Fibroblast of lung (primary cell): ENCODE data around the gene MICALL1.

Experiments
- EZH2 ChIP-seq: IDR thresholded peaks from 2 replicates; pipeline ENCODE4 v1.5.1; 2012; ENCODE audit warnings: low read length, control low read depth, mild to moderate bottlenecking; ENCODE audit errors: missing control alignments
- TF ChIP-seq, protein P1 (sequence below), 2 donors: IDR thresholded peaks in 1 of 2; conservative IDR thresholded peaks in 1 of 2; 1 replicate in 1 of 2; 2 replicates in 1 of 2; pipeline ENCODE4 v1.5.1; 2011 to 2012; ENCODE audit warnings: low read length in 2 of 2, control low read depth in 1 of 2, inconsistent platforms in 1 of 2, low read depth in 1 of 2, mild to moderate bottlenecking in 1 of 2

DNA sequence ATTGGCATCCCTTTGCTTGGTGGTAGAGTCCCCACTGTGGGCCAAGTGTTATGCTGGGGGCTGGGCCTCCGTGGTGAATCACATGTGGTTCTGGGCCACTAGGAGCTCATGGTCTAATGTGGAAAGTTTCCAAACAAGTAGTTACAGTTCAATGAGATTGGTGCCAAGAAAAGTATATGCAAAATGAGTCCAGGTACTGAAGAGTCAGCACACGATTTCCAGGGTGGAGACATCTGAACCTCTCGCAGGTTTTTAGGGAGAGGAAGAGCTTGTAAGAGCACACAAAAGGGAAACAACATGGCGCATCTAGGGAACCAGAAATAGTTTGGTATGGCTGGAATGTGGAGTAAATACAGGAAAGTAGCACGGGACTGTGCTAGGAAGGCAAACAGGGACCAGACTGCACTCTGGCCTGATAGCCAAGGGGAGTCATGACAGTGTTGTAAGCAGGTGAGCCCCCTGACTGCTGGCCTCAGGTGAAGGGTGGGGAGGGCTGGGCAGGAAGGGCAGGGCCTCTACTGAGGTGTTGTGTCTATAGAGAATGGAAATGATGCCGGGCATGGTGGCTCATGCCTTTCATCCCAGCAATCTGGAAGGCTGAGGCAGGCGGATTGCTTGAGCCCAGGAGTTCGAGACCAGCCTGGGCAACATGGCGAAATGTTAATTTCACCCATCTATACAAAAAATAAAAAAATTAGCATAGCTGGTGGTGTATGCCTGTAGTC, 60.0 kb downstream of the MICALL1 start:
- TF ChIP-seq, protein P1, sequence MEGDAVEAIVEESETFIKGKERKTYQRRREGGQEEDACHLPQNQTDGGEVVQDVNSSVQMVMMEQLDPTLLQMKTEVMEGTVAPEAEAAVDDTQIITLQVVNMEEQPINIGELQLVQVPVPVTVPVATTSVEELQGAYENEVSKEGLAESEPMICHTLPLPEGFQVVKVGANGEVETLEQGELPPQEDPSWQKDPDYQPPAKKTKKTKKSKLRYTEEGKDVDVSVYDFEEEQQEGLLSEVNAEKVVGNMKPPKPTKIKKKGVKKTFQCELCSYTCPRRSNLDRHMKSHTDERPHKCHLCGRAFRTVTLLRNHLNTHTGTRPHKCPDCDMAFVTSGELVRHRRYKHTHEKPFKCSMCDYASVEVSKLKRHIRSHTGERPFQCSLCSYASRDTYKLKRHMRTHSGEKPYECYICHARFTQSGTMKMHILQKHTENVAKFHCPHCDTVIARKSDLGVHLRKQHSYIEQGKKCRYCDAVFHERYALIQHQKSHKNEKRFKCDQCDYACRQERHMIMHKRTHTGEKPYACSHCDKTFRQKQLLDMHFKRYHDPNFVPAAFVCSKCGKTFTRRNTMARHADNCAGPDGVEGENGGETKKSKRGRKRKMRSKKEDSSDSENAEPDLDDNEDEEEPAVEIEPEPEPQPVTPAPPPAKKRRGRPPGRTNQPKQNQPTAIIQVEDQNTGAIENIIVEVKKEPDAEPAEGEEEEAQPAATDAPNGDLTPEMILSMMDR (conservative IDR thresholded peaks at IDR 0.05 in 1 of 2, IDR thresholded peaks at IDR 0.05 in 1 of 2; ENCODE audit: low read depth in 1 of 2, low read length in 2 of 2), result no peak
- TF ChIP-seq EZH2, result no peak
